Uterus (tissue), 4 donors: Measurements from ENCODE around the gene CTAGE8. TPM values are rescaled to one million over a fixed set of nuclear protein-coding genes. Genes with fewer than 3 reads are reported as not detected.
"Not testable (repeated sequence)": the region's sequence is repeated elsewhere in the genome, so short reads cannot be mapped to it uniquely, and the experiment has no call there.

Experiments
- DNase-seq, 2 donors: peaks; one replicate each; pipeline ENCODE4 v3.0.0-alpha.2; 2019 to 2020
- H3K27ac ChIP-seq, 2 donors: fragments of 200-600 bp; sonication (generic); 1 replicate in 1 of 2; 2 replicates in 1 of 2; pipeline ENCODE4 v1.5.1; 2016 to 2018
- H3K27me3 ChIP-seq, 2 donors: fragments of 200-600 bp; sonication (generic); one replicate each; pipeline ENCODE4 v1.5.1; 2018 to 2019; ENCODE audit warnings: control low read depth in 1 of 2
- H3K36me3 ChIP-seq, 2 donors: fragments of 200-600 bp; sonication (generic); one replicate each; pipeline ENCODE4 v1.5.1; 2019; ENCODE audit warnings: control low read depth in 1 of 2
- H3K4me1 ChIP-seq, 2 donors: fragments of 200-600 bp; sonication (generic); one replicate each; pipeline ENCODE4 v1.5.1; 2018 to 2019; ENCODE audit warnings: control low read depth in 1 of 2
- H3K4me3 ChIP-seq, 2 donors: fragments of 200-600 bp; sonication (generic); 1 replicate in 1 of 2; 2 replicates in 1 of 2; pipeline ENCODE4 v1.5.1; 2018 to 2019; ENCODE audit warnings: mild to moderate bottlenecking in 1 of 2
- H3K9me3 ChIP-seq, 2 donors: fragments of 200-600 bp; sonication (generic); one replicate each; pipeline ENCODE4 v1.5.1; 2019; ENCODE audit warnings: control low read depth in 1 of 2
- CTCF ChIP-seq, 4 experiments: fragments of 200-600 bp in 2 of 4; fragments of 450-650 bp in 2 of 4; sonication (generic) in 2 of 4; IDR thresholded peaks; one replicate each; pipeline ENCODE4 v1.5.1; 2016 to 2019; ENCODE audit warnings: antibody characterized with exemption in 4 of 4, mild to moderate bottlenecking in 2 of 4, moderate library complexity in 1 of 4
- POLR2A ChIP-seq, 2 donors: fragments of 450-650 bp; IDR thresholded peaks; one replicate each; pipeline ENCODE4 v1.6.1; 2016; ENCODE audit warnings: antibody characterized with exemption in 2 of 2, mild to moderate bottlenecking in 1 of 2, moderate library complexity in 1 of 2
- intact Hi-C: fragments of 100-400 bp; cut with DNase I; formaldehyde crosslinking; loops from one replicate; pipeline ENCODE4 v1.15.1; 2023; ENCODE audit warnings: low total_unique reads
- total RNA-seq, 4 donors: library from RNA; depleted of rRNA in 3 of 4; stranded (reverse); fragments of >200 nt in 3 of 4; gene quantifications; one replicate each; pipeline versions ENCODE4 v1.1.0 to v1.2.4, GENCODE V29; 2014 to 2023
- donor health status: DM: yes; HTN: yes; CAD: no.

Gene CTAGE8
- total RNA-seq, 4 donors from 2014 or later = 1.5 TPM; not detected in 3

- H3K27me3 ChIP-seq, DNase-seq, H3K4me3 ChIP-seq, H3K27ac ChIP-seq, H3K9me3 ChIP-seq, H3K4me1 ChIP-seq, intact Hi-C loops, H3K36me3 ChIP-seq: not testable (repeated sequence)
Measured at GRCh38 chr7:144287171-144287784, 18.2 kb upstream of the CTAGE8 start.

- H3K4me3 ChIP-seq, H3K27me3 ChIP-seq, intact Hi-C loops, H3K9me3 ChIP-seq, DNase-seq, H3K27ac ChIP-seq, H3K36me3 ChIP-seq, H3K4me1 ChIP-seq: not testable (repeated sequence)
Measured at GRCh38 chr7:144283716-144284115, 14.6 kb upstream of the CTAGE8 start.

GRCh38 chr7:144282490-144282889 is 13.4 kb upstream of the CTAGE8 start:
- not testable (repeated sequence) for H3K9me3 ChIP-seq

GRCh38 chr7:144281981-144282380 is 12.9 kb upstream of the CTAGE8 start:
- H3K4me1 ChIP-seq, H3K27ac ChIP-seq, H3K4me3 ChIP-seq, H3K9me3 ChIP-seq, H3K36me3 ChIP-seq, H3K27me3 ChIP-seq, DNase-seq, intact Hi-C loops: not testable (repeated sequence)

More at GRCh38 chr7:144282490-144282889, 13.4 kb upstream of the CTAGE8 start:
- intact Hi-C loops, H3K27ac ChIP-seq, H3K27me3 ChIP-seq, H3K4me1 ChIP-seq, H3K36me3 ChIP-seq, H3K4me3 ChIP-seq: not testable (repeated sequence)
- peak in 1 of 2 donors; percentile 7 for DNase-seq

GRCh38 chr7:144280010-144280409 is 10.9 kb upstream of the CTAGE8 start:
- H3K9me3 ChIP-seq, H3K4me1 ChIP-seq, H3K27ac ChIP-seq, H3K27me3 ChIP-seq, intact Hi-C loops, H3K4me3 ChIP-seq, DNase-seq, H3K36me3 ChIP-seq: not testable (repeated sequence)

GRCh38 chr7:144275281-144275680 is 6.2 kb upstream of the CTAGE8 start:
- H3K27me3 ChIP-seq, H3K4me1 ChIP-seq, H3K27ac ChIP-seq, H3K9me3 ChIP-seq, H3K4me3 ChIP-seq, DNase-seq, intact Hi-C loops, H3K36me3 ChIP-seq: not testable (repeated sequence)

GRCh38 chr7:144264692-144265091 is 4.4 kb downstream of the CTAGE8 start, which contains the start of gene OR2A7:
OR2A7 (minus strand) TSS chr7:144264792; CDS start chr7:144259628, 5,164 bp downstream.
- DNase-seq, intact Hi-C loops, H3K4me1 ChIP-seq, H3K27me3 ChIP-seq, H3K9me3 ChIP-seq, H3K27ac ChIP-seq, H3K4me3 ChIP-seq, H3K36me3 ChIP-seq: not testable (repeated sequence)

- H3K4me3 ChIP-seq, H3K4me1 ChIP-seq, H3K27me3 ChIP-seq: not testable (repeated sequence)
Measured at GRCh38 chr7:144262128-144262527, 7.0 kb downstream of the CTAGE8 start.

GRCh38 chr7:144259067-144259466 is 10.0 kb downstream of the CTAGE8 start:
- H3K27me3 ChIP-seq, H3K27ac ChIP-seq, H3K9me3 ChIP-seq, intact Hi-C loops, H3K4me1 ChIP-seq, H3K36me3 ChIP-seq, H3K4me3 ChIP-seq, DNase-seq: not testable (repeated sequence)

More at GRCh38 chr7:144262128-144262527, 7.0 kb downstream of the CTAGE8 start:
- H3K36me3 ChIP-seq, H3K27ac ChIP-seq, DNase-seq, intact Hi-C loops, H3K9me3 ChIP-seq: not testable (repeated sequence)

- no peak for DNase-seq
- no peak overlapping the region for H3K4me3 ChIP-seq
- no peaks in the 10 kb centered on the region for H3K36me3 ChIP-seq
- intact Hi-C loops = no loop called here
- H3K4me1 ChIP-seq = no peaks in the 10 kb centered on the region
- H3K9me3 ChIP-seq = no peaks in the 10 kb centered on the region
- H3K27ac ChIP-seq = no peak overlapping the region
- no peak for TF ChIP-seq CTCF (IDR thresholded peaks at IDR 0.05)
- TF ChIP-seq POLR2A (IDR thresholded peaks at IDR 0.05) = no peak
- H3K27me3 ChIP-seq = no peaks in the 10 kb centered on the region
Measured at GRCh38 chr7:144256112-144256511, 13.0 kb downstream of the CTAGE8 start.
